ENCODE data around the gene SUMO1. TPM values are rescaled to one million over a fixed set of nuclear protein-coding genes. Genes with fewer than 3 reads are reported as not detected.

SUMO1 gene
- total and polyA plus RNA-seq, 2 donors (not counting 1 experiment from before 2014, with no cell fraction given) = 15.6 to 60.0 TPM

- H3K4me1 Mint-ChIP-seq = peaks cover 3% of the 10 kb centered on the region
- H2AFZ ChIP-seq (ENCODE audit: insufficient read depth, low read depth, low read length, poor library complexity, severe bottlenecking) = no peak overlapping the region
- no peak overlapping the region for H3K4me3 Mint-ChIP-seq
- intact Hi-C loops (cut with micrococcal nuclease) = no loop called here
- ChIA-PET CTCF (interaction anchor here (0.5 to 2.3 kb wide), 2 partner anchors 298 to 922 kb away, joined by 3 to 10 read pairs; no protein-coding TSS in a partner anchor), POLR2A (no interaction called here)
- no peak overlapping the region for H3K27ac Mint-ChIP-seq
- H3K4me1 ChIP-seq (ENCODE audit: control insufficient read depth in 2 of 2, insufficient read depth in 2 of 2, low read length in 2 of 2) = no peaks in the 10 kb centered on the region
- no peaks in the 10 kb centered on the region for H3K27me3 ChIP-seq (replicated peaks in 1 of 4; ENCODE audit: control extremely low read depth in 1 of 4, control insufficient read depth in 3 of 4, insufficient read depth in 4 of 4, low read length in 3 of 4)
- H3K79me2 ChIP-seq (ENCODE audit: control insufficient read depth, insufficient read depth, low read length) = no peaks in the 10 kb centered on the region
- peaks cover 21% of the 10 kb centered on the region for H3K27me3 Mint-ChIP-seq
- ATAC-seq (ENCODE audit: low read depth) (no peak), DNase-seq (no peak)
- no peak overlapping the region for H3K4me2 ChIP-seq (replicated peaks; ENCODE audit: low read depth, low read length, poor library complexity, severe bottlenecking)
- 100% methylated on average over 4 of the region's 5 CpGs for WGBS (ENCODE audit: insufficient coverage)
- H4K20me1 ChIP-seq (ENCODE audit: control insufficient read depth, insufficient read depth, low read length, poor library complexity, severe bottlenecking) = no peaks in the 10 kb centered on the region
- H3K9ac ChIP-seq (ENCODE audit: low read length) = no peak overlapping the region
- no peak overlapping the region for H3K27ac ChIP-seq (ENCODE audit: low read length in 2 of 2)
- H3K36me3 ChIP-seq (replicated peaks in 1 of 2; ENCODE audit: control extremely low read depth in 1 of 2, control insufficient read depth in 1 of 2, extremely low read depth in 1 of 2, insufficient read depth in 2 of 2, low read length in 1 of 2) = no peaks in the 10 kb centered on the region
- TF ChIP-seq CTCF (IDR thresholded peaks at IDR 0.05) = no peak
- TF ChIP-seq EZH2 (IDR thresholded peaks at IDR 0.05; ENCODE audit: borderline replicate concordance, insufficient read depth, low read depth, low read length, poor library complexity, severe bottlenecking) = no peak
- no peaks in the 10 kb centered on the region for H3K9me3 ChIP-seq (ENCODE audit: control extremely low read depth in 1 of 3, control insufficient read depth in 2 of 3, insufficient read depth in 1 of 3, low read length in 2 of 3)
- no peaks in the 10 kb centered on the region for H3K9me3 Mint-ChIP-seq (ENCODE audit: insufficient read depth)
- H3K4me3 ChIP-seq (ENCODE audit: control extremely low read depth in 1 of 5, extremely low read depth in 1 of 5, insufficient read depth in 1 of 5, low read depth in 2 of 5, low read length in 4 of 5) = no peak overlapping the region
Observed at GRCh38 chr2:202158796-202159195, 79.6 kb downstream of the SUMO1 start.

- H3K4me1 ChIP-seq (ENCODE audit: control insufficient read depth in 2 of 2, insufficient read depth in 2 of 2, low read length in 2 of 2) = no peaks in the 10 kb centered on the region
- TF ChIP-seq EZH2 (IDR thresholded peaks at IDR 0.05; ENCODE audit: borderline replicate concordance, insufficient read depth, low read depth, low read length, poor library complexity, severe bottlenecking) (no peak), CTCF (IDR thresholded peaks at IDR 0.05) (no peak)
- ATAC-seq (ENCODE audit: low read depth) = no peak
- CTCF ChIA-PET = interaction anchor here (2.3 kb wide), 1 partner anchor 297 kb away, joined by 10 read pairs; no protein-coding TSS in a partner anchor
- H3K36me3 ChIP-seq (replicated peaks in 1 of 2; ENCODE audit: control extremely low read depth in 1 of 2, control insufficient read depth in 1 of 2, extremely low read depth in 1 of 2, insufficient read depth in 2 of 2, low read length in 1 of 2) = no peaks in the 10 kb centered on the region
- no peaks in the 10 kb centered on the region for H3K79me2 ChIP-seq (ENCODE audit: control insufficient read depth, insufficient read depth, low read length)
- no peak overlapping the region for H3K9ac ChIP-seq (ENCODE audit: low read length)
- H3K4me1 Mint-ChIP-seq = peaks cover 3% of the 10 kb centered on the region
- no peak overlapping the region for H3K4me2 ChIP-seq (replicated peaks; ENCODE audit: low read depth, low read length, poor library complexity, severe bottlenecking)
- no peak overlapping the region for H3K4me3 Mint-ChIP-seq
- POLR2A ChIA-PET = no interaction called here
- no peak overlapping the region for H3K27ac Mint-ChIP-seq
- no peak overlapping the region for H2AFZ ChIP-seq (ENCODE audit: insufficient read depth, low read depth, low read length, poor library complexity, severe bottlenecking)
- no peaks in the 10 kb centered on the region for H3K9me3 Mint-ChIP-seq (ENCODE audit: insufficient read depth)
- intact Hi-C loops (cut with micrococcal nuclease) = no loop called here
- H3K27ac ChIP-seq (ENCODE audit: low read length in 2 of 2) = no peak overlapping the region
- H3K27me3 Mint-ChIP-seq = peaks cover 25% of the 10 kb centered on the region
- H3K27me3 ChIP-seq (replicated peaks in 1 of 4; ENCODE audit: control extremely low read depth in 1 of 4, control insufficient read depth in 3 of 4, insufficient read depth in 4 of 4, low read length in 3 of 4) = peaks cover 0 to 5% (median 2%) of the 10 kb centered on the region in 4 experiments
- WGBS (ENCODE audit: insufficient coverage) = 100% methylated on average over 1 of the region's 4 CpGs
- H3K4me3 ChIP-seq (ENCODE audit: control extremely low read depth in 1 of 5, extremely low read depth in 1 of 5, insufficient read depth in 1 of 5, low read depth in 2 of 5, low read length in 4 of 5) = no peak overlapping the region
- no peak for DNase-seq
- H4K20me1 ChIP-seq (ENCODE audit: control insufficient read depth, insufficient read depth, low read length, poor library complexity, severe bottlenecking) = no peaks in the 10 kb centered on the region
- no peaks in the 10 kb centered on the region for H3K9me3 ChIP-seq (ENCODE audit: control extremely low read depth in 1 of 3, control insufficient read depth in 2 of 3, insufficient read depth in 1 of 3, low read length in 2 of 3)
Observed at GRCh38 chr2:202157211-202157990, 81.0 kb downstream of the SUMO1 start.

All from B cell (primary cell).